HFF-Myc (cell line): ENCODE results near the gene DNAH17.

Experiments
- DNase-seq: peaks from one replicate; pipeline ENCODE4 v3.0.0-alpha.2; 2011; ENCODE audit warnings: low read depth; ENCODE audit errors: extremely low read depth
- H3K4me3 ChIP-seq: replicated peaks from 2 replicates; pipeline ENCODE4 v1.5.1; 2011; ENCODE audit warnings: low read depth, mild to moderate bottlenecking, control low read depth, low read length
- TF ChIP-seq, protein P1 (sequence below): IDR thresholded peaks from 2 replicates; pipeline ENCODE4 v1.5.1; 2012; ENCODE audit warnings: mild to moderate bottlenecking, low read depth, low read length, control low read depth; ENCODE audit errors: missing control alignments

Gene DNAH17

DNA sequence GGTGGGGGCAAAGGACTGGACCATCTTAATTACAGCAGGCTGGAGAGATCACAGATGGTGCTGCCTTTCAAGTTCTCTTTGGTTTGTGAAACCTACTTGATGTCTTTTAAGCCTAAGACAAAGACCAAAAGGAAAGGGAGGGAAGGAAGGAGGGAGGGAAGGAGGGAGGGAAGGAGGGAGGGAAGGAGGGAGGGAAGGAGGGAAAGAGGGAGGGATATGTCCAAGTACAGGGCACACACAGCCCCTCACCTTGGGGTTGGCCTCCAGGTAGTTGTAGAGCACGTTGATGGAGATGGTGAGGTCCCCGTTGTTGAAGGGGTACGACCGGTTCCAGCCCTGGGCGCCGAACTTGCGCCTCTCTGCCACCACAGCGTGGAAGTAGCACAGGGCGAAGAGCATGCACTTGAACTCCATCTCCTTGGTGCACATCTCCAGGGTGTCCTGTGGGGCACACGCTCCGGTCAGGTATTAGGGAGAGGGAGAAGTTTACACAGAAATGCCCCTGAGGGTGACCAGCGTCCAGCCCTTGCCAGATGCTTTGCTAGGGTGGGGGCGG, 143.3 kb downstream of the DNAH17 start:
- TF ChIP-seq, protein P1, sequence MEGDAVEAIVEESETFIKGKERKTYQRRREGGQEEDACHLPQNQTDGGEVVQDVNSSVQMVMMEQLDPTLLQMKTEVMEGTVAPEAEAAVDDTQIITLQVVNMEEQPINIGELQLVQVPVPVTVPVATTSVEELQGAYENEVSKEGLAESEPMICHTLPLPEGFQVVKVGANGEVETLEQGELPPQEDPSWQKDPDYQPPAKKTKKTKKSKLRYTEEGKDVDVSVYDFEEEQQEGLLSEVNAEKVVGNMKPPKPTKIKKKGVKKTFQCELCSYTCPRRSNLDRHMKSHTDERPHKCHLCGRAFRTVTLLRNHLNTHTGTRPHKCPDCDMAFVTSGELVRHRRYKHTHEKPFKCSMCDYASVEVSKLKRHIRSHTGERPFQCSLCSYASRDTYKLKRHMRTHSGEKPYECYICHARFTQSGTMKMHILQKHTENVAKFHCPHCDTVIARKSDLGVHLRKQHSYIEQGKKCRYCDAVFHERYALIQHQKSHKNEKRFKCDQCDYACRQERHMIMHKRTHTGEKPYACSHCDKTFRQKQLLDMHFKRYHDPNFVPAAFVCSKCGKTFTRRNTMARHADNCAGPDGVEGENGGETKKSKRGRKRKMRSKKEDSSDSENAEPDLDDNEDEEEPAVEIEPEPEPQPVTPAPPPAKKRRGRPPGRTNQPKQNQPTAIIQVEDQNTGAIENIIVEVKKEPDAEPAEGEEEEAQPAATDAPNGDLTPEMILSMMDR: no peak

DNA sequence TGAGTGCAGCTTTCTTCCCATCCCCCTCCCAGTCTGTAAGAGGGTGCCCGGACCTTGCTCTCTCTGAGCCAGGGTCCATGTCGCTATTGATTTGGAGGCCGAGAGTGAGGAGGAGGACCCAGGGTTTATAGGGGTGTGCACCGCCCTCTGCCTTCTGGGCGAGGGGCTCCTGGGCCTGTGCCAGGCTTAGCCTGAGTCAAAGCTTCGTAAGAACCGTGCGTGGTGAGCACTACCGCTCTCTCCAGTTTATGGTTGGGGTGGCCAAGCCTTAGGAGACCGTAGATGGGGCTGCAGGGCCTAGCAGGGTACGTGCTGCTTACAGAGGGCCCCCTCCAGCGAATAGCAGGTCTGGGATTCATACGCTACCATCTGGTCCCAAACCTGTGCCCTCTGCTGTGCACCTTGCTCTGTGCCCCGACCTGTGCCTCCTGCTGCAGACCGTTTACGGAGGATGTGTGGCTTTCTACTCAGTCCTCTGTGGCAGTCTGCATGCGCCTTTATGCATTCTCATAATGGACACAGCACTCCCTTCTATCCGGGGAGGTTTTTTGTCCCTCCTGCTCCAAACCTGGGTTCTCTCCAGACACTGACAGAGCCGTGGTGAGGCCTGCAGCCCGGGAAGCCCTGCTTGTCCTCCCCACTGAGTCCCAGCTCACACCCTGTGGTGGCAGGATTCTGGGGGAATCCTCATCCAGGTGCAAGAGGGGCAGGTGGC, 144.0 kb downstream of the DNAH17 start:
- DNase-seq: no peak
- no peak overlapping the region for H3K4me3 ChIP-seq
- TF ChIP-seq, protein P1: no peak

More for the DNA sequence above, 143.3 kb downstream of the DNAH17 start:
- no peak for DNase-seq
- H3K4me3 ChIP-seq: no peak overlapping the region

DNA sequence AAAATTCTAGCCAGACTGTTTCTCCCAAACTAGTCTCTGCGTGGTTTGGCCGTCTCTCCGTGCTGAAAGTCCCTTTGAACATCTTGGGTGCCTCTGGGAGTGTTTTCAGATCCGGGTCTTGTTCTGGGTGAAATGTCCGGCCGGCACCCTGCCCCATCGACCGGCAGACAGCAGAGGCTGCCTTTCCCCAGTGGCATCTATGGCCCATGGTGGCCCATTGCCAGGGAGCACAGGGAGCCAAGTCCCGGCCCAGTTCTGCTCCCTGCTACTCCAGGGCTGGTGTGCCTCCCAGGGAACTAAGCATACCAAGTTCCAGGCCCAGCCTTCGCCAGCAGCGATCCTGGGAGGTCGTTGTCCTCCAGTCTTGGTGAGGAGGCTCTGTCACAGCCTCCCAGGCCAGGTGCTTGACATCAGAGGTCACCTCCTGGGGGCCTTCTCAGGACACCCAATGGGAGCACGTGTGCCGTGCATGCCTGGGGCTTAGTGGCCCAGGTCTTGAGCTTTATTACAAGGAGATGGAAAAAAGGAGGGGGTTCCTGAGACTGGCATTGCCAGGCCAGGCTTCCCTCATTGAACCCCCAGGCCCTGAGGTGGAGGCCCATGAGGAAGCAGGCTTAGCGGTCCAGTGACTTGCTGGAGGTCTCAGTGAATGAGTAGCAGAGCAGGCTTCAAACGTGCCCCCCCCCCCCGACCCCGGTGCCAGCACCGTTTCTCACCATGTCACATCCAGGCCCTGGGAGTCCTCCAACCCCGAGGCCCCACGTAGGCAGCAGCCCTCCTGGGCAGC, 144.8 kb downstream of the DNAH17 start:
- TF ChIP-seq, protein P1: no peak
- no peak for DNase-seq
- no peak overlapping the region for H3K4me3 ChIP-seq

DNA sequence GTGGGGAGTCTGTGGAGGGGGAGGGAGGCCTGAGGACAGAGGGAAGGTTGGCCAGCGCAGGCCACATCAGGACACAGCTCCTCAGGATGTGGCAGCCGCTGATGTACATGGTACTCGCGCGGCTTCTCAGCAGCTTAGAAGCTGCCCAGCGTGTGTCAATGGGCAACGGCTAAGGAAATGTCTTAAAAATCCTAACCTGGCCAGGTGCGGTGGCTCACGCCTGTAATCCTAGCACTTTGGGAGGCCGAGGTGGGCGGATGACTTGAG, 145.6 kb downstream of the DNAH17 start:
- no peak for DNase-seq
- H3K4me3 ChIP-seq: no peak overlapping the region
- TF ChIP-seq, protein P1: no peak

DNA sequence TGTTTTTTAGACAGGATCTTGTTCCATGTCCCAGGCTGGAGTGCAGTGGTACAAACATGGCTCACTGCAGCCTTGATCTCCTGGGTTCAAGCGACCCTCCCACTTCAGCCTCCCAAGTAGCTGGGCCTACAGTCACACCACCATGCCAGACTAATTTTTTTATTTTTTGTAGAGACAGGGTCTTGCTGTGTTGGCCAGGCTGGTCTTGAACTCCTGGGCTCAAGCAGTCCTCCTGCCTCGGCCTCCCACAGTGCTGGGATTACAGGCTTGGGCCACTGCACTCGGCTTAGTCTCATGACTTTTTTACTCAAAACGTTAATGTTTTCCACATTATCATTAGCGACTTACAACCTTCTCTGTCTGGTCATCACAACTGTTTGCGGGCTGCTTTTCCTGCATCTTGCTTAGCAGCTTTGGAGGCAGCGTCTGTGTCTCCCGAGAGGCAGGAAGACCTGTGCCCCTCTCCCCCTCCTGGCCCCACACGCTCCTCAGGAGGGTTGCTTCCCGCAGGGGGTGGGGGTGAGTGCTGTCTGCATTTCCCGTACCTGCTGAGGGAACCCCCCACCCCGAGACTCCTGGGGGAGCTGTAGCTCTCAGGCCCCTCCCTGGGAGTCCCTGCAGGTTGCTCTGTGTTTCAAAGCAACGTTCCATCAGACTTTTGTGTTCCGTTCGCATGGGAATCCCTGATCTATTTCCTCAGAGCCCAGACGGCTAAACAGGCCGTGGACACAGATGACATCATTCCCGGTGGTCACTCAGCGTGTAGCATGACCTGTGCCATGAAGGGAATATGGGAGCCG, 146.1 kb downstream of the DNAH17 start:
- TF ChIP-seq, protein P1: no peak
- no peak for DNase-seq
- no peak overlapping the region for H3K4me3 ChIP-seq

DNA sequence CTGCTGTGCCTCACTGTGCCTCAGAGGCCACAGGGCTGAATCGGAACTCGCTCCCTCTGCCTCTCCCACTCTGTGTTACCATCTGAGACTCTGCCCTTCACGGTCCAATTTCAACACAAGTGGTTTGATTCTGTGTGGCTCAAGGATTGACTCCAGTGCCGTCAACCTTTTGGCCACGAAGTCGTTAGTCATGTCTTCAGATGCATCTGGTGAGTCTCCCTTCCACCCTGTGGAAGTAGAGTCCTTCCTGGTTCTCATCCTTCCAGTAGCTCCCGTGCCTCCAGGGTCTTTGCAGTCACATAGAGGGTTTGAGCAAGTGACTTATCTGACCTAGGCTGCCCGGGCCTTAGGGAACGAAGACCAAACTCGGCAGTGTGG, 147.6 kb downstream of the DNAH17 start:
- TF ChIP-seq, protein P1: no peak
- DNase-seq: no peak
- H3K4me3 ChIP-seq: no peak overlapping the region
